ENCODE results near the gene RBM18.

GRCh38 chr9:122213589-122214413 lies 50.8 kb downstream of the RBM18 start:
- no peak for TF ChIP-seq CTCF (IDR thresholded peaks at IDR 0.05; ENCODE audit: insufficient read depth, low read depth, low read length)
- peak; percentile 89 for TF ChIP-seq EZH2 (IDR thresholded peaks at IDR 0.05; ENCODE audit: insufficient read depth, low read length)
